Left cardiac atrium (tissue), 4 donors: ENCODE data around the gene SPACA9. TPM values are rescaled to one million over a fixed set of nuclear protein-coding genes. Genes with fewer than 3 reads are reported as not detected.

Experiments
- ATAC-seq, 2 donors: fragments of 200-7000 bp; cut with Tn5 transposase; one replicate each; pipeline ENCODE4 v1.9.1; 2020; ENCODE audit warnings: mild to moderate bottlenecking in 2 of 2, moderate library complexity in 2 of 2
- DNase-seq: peaks from one replicate; pipeline ENCODE4 v3.0.0-alpha.2; 2020
- intact Hi-C, 2 donors: fragments of 100-400 bp; cut with DNase I; formaldehyde crosslinking; loops; one replicate each; pipeline versions ENCODE4 v1.14.1 to v1.15.1; 2022 to 2023
- total RNA-seq, 2 donors: library from RNA; stranded (reverse); fragmentation: NEBNext Ultra II Directional; extraction: Animal tissue kit (Norgen Biotek cat#: 25700); gene quantifications; one replicate each; pipeline ENCODE4 v1.2.1, GENCODE V29; 2021
- donor health status: DM: no; HTN: yes; CAD: no.
- donor health status: DM: no; HTN: yes; CAD: no; lungs with severe emphysema.
- donor health status: DM: yes; HTN: yes; CAD: no.
- donor health status: Dilated cardiomyopathy.

SPACA9 gene
- total RNA-seq, 2 donors from 2014 or later, result 5.4 to 6.5 TPM

DNA sequence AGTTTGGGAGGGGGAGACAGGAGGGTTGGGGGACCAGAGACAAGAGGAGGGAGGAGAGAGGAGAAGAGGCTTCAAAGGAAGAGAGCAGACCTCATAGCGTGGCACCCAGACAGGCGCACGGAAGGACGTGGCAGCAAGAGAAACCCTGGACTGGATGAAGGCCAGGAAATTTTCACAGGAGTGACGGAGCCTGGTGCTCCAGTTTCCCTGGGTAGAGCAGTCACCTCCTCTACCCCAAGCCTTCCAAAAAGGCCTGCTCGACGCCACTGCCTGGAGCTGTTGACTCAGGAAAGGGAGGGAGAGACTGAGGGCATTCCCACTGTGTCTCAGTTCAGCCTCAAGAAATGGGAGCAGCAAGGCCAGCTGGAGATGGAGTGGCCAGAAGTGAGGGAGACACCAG, 19.9 kb upstream of the SPACA9 start:
- intact Hi-C loops, result no loop called here
- ATAC-seq, result no peak
- DNase-seq, result no peak

DNA sequence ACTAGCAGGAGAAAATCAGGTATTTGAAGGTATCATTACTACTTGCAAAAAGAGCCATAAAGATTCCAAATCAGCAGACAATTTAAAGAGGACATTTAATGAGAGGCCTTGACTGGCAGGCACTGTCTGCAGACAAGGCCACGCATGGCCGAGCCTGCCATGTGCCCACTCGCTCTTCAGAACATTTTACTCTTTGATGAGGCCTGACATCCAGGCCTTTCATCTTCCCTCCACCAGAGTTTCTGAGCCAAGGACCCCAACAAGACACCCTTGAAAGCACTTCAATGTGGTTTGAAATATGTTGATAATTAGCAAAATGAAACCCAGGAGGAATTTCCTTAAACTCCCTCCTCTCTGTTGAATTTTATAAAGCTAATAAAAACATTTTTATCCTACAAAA, 17.0 kb upstream of the SPACA9 start:
- intact Hi-C loops, result no loop called here
- ATAC-seq (no peak), DNase-seq (no peak)

DNA sequence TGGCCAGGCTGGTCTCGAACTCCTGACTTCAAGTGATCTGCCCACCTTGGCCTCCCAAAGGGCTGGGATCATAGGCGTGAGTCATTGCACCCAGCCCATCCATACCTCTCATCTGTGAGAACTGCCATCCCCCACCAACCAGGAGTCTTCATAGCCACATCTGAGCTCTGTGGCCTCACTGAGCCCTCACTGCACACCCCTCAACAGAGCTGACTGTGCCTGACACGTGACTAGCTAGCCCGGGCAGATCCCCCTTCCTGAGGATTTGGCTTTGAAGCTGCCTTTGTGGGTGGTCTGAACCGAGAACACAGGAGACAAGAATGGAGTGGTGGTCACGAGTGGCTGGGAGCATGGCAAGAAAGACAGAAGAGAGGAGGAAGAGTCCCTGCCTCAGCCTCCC, 16.2 kb upstream of the SPACA9 start:
- ATAC-seq (no peak), DNase-seq (no peak)
- intact Hi-C loops, result no loop called here

DNA sequence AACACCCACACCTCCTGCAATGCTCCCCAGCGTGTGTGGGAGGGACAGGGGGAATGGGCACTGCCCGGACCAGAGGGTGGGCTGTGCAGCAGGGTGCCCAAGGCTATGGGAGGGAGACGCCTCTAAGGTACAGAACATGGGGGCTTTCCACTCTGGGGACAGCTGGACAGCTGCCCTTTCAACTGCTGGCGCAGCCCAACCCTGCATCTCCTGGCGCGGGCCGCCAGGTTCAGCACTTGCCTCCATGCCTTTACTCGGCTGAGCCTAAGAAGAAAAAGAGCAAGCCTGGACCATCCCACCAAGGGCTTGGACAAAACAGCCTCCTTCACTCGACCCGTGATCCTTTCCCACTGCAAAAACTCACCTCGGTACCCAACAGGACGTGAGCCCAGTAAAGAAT, 15.6 kb upstream of the SPACA9 start:
- ATAC-seq (no peak), DNase-seq (no peak)
- intact Hi-C loops, result no loop called here

DNA sequence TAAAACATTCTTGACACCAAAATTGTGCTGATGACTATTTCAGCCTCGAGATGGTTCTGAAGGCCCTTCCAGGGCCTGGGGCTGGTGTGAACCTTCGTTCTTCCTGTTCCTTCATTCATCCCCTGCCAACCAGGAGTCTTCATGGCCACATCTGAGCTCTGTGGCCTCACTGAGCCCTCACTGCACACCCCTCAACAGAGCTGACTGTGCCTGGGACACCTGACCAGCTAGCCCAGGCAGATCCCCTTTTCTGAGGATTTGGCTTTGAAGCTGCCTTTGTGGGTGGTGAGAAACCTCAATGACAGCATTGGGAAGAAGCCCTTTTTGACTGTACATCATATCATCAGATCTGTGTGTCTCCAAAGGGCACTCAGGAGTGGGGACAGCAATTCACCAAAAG, 14.4 kb upstream of the SPACA9 start:
- intact Hi-C loops, result no loop called here
- no peak for DNase-seq
- no peak for ATAC-seq

DNA sequence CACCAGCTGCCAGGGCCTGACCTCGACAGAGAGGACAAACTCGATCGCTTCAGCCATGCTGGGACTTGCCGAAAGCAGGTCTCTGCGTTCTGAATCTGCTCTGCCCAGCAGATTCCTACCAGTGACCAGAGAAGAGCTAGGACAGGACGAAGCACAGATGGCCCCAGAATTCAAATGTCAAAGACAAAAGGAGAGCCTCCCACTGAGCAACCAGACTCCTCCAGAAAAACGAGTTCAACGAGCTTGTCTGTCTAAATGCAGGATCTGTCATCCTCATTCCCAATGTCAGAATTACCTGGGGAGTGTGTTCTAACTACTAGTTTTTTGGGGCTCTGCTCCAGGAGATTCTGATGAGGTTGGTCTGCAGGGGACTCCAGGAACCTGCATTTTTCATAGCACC, 14.0 kb upstream of the SPACA9 start:
- ATAC-seq (no peak), DNase-seq (no peak)
- intact Hi-C loops, result no loop called here

DNA sequence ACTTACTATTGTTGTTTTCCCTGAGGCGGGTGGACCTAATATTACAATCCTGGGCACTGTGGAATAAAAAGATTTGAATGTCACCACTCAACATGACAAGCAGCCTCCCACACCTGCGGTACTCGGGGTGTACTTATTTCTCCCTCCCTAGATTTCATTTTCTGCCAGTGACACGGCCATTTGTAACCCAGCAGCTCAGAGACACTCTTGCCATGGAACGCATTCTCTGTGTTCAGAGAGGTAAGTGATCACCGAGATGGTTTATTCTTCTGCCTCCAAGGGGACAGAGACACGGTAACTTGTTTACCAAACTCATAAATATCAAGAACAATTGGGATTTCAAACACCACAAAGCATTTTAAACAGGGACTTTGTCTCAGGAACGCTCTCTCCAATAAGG, 11.8 kb upstream of the SPACA9 start:
- ATAC-seq, result no peak
- DNase-seq, result no peak
- intact Hi-C loops, result no loop called here

DNA sequence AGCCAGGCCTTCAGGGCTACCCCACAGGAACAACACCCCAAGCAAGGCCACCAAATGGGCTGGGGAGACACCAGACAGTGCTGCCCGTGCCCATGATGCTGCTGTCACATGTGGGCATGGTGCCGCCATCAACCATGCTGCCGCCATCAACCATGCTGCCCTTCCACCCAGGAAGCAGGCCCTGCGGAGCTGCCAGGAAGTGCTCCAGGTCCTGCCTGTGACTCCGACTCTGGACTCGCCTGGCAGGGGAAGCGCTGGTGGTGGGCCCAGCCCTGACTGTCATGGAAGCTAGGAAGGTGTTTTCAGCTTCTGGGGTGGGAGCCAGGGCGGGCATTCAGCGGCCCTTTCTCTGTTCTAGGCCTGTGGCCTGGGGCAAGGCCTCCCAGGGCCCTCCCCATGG, 9.4 kb upstream of the SPACA9 start:
- ATAC-seq (no peak), DNase-seq (no peak)
- intact Hi-C loops, result no loop called here

DNA sequence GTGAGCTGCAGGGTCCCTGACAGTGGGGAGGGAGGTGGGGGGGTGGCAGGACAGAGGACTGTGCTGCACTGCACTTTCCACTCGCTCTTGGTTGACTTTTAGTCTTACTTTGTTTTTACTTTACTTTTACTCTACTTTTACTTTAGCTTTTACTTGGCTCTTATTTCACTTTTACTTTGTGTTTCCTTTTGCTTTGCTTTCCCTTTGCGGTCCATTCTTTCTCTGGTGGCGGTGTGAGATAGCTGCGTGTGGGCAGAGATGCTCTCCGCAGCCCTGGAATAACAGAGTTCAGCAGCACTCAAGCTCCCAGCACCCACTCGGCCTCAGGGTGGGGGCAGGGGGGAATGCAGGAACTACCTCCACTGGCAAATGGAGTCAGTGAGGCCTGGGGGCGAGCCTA, 5.3 kb upstream of the SPACA9 start:
- intact Hi-C loops, result no loop called here
- no peak for ATAC-seq
- DNase-seq, result no peak

DNA sequence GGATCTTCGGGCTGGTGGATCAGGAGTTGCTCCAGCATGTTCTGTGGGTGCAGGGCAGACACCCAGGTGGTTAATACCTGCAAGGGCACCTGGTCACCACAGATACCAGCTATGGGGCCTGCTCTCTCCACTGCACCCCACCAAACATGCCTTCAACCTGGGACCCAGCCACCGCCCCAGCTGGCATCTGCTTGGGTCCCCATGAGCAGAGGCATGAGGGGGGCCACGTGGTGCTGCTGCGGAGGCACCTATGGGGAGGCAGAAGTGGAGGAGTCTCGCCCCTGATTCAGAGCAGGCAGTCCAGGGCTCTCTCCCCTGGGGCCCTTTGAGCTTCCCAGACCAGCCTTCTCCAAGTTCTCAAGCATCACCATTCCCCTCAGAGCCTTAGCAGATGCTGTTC, 3.5 kb upstream of the SPACA9 start:
- ATAC-seq, result no peak
- intact Hi-C loops, result no loop called here

DNA sequence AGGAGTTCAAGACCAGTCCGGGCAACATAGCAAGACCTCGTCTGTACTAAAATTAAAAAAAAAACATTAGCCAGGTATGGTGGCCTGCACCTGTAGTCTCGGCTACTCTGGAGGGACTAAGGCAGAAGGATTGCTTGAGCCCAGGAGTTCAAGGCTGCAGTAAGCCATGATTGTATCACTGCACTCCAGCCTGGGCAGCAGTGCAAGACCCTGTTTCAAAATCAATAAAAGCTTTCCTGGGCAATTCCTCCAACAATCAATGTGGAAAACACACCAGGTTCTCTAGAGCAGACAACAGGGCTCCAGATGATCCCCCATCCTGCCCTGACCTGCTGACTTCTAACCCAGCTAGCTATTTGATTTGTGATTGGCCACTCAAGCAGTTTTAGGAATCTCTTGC, 1.8 kb upstream of the SPACA9 start:
- ATAC-seq (no peak), DNase-seq (no peak)
- intact Hi-C loops, result no loop called here

More for the DNA sequence above, 3.5 kb upstream of the SPACA9 start:
- DNase-seq, result no peak

DNA sequence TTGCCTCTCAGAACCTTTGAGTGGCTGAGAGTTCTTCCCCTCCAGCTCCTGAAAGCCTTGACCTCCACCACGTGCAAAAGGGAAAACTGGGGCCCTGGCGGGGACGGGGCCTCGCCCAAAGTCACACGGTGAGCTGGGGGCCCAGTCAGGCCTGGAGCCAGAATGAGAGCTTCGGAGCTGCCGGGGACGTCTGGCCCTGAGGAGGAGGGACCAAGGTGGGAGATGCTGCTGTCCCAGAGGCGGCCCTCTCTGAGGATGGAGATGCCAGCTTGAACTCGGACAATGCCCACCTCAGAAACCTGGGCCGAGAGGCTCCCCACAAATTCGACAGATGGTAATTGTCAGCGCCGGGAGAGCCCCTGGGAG, 1.3 kb upstream of the SPACA9 start:
- DNase-seq, result no peak
- intact Hi-C loops, result no loop called here
- no peak for ATAC-seq

DNA sequence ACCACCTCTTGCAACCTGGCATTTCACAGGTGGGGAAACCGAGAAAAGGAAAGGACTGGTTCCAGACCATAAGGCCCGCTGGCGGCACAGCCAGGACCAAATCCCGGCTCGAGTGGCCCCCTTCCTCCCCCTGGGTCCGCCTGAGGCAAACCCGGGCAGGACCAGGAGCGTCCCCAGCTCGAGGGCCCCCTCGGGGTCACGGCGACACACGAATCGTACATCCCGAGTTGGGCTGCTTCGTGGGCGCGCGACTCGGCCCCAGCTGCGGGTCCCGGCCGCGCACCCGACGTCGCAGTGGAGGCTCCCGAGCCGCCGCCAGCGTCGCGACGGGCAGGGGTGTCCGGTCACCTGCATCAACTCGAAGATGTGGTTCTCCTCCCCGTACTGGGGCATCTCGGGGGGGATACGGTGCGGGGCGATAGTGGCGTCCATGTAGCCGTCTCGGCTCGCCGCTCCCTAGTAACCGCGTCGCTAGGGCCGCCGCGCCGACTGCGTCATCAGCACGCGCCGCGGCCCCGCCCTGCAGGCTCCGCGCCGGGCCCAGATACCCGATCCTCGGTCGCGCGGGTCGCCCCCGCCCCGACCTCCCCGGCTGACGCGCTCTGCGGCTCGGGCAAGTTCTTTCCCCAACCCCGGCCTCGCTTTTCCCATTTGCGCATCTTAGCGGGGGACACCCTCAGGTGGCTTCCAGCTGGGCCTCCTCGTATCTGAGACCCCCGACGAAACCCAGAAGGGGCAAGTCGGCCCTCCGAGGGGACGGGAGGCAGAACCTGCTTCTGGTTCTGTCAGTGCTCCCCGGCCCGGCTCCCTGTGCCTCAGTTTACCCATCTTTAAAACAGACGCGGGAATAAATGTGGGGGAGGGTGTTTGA, 639 bp upstream of the SPACA9 start, which contains the start of gene AK8:
TSS of gene AK8 (minus strand) at position 461 of the 871 bp plus-strand sequence. CDS start at position 432, 29 bp downstream.
- ATAC-seq, result peak; percentile 94 to 95
- DNase-seq, result peak; percentile 79
- intact Hi-C loops, result no loop called here

DNA sequence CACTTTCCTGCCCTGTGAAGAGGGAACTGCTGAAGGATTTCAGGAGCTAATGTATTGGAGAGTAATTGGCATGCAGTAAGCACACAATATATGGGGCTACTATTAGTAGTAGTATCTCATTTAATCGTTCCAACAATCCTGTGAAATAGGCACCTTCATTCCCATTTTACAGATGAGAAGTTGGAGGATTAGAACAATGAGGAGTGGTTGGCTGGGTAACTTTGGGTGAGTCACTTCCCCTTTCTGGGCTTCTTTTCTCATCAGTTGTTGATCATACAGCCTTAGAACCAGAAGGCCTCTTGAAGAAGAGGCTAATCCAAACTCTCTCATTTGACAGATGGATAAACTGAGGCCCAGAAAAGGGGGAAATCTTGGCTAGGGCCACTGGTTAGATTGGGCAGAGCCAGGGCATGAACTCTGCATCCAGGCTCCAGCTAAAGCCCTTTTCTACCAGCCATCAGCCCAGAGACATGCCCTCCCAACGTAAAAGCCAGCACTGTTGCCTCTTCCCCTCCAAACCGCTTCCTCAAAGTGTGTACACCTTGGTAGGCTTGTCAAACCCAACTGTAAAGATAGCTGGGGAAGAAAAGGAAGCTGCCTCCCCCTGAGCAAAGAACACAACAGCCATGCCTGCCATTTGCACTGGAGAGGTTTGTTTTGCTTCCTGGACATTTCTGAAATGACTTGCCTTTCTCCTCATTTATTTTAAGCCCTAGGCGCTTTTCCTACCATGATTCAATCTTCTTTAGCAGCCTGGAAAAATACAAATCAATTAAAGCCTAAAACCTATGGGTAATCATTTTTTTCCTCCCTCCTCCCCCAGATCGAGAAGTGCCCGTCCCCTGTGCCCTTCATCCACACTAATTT, 992 bp downstream of the SPACA9 start:
- no peak for DNase-seq
- intact Hi-C loops, result no loop called here

DNA sequence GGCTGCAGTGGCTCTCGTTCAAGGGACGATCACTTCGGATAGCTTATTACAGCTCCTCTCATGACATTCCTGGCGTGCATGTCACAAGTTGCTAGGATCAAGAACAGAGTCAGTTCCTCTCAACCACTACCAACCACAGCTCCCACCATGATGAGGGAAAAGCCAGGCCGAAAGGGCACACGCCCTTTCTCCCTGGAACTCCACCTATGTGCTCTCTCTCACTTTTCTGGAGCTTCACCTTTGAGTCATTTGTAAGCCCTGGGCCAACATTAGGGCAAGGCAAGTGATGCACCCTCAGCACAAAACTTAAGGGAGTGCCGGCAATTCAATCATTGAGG, 1.6 kb downstream of the SPACA9 start:
- DNase-seq (no peak), ATAC-seq (no peak)
- intact Hi-C loops, result no loop called here

More for the DNA sequence above, 992 bp downstream of the SPACA9 start:
- ATAC-seq, result no peak

DNA sequence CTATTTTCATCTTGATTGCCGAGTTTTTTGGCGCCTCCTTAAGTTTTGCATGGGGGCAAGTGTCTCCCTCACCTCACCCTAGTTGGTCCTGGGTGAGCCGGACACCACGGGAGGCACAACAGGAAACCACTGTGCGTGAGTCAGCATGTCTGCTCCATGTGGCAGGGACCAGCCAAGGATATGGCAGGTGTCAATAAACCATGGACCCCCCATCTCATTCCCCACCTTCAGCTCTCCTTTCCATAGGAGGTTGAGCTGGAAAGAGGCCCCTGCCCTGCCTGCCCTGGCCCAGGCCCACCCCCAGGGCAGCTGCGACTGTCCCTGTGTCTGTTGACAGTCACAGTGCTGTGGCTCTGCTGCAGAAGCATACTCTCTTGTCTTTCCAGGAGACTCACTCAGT, 3.1 kb downstream of the SPACA9 start:
- ATAC-seq (no peak), DNase-seq (no peak)
- intact Hi-C loops, result no loop called here

DNA sequence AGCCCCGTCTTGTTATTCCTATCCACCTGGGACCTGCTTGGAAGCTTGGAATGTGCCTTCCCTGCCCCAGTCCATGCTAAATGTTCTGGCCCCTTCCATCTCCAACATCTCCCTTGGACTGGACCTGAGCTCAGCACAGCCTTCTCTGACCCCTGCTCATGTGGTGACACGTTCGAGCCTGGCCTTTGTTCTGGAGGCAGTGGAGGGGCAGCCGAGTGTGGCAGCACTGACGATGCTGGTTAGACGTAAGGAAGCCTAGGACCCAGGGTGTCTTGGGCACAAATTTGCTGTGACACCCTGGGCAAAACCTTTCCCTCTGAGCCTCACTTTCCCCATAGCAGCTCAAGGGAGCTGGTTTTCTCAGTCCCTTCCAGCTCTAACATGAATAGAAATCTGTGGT, 3.9 kb downstream of the SPACA9 start:
- intact Hi-C loops, result no loop called here
- ATAC-seq, result no peak
- DNase-seq, result no peak

DNA sequence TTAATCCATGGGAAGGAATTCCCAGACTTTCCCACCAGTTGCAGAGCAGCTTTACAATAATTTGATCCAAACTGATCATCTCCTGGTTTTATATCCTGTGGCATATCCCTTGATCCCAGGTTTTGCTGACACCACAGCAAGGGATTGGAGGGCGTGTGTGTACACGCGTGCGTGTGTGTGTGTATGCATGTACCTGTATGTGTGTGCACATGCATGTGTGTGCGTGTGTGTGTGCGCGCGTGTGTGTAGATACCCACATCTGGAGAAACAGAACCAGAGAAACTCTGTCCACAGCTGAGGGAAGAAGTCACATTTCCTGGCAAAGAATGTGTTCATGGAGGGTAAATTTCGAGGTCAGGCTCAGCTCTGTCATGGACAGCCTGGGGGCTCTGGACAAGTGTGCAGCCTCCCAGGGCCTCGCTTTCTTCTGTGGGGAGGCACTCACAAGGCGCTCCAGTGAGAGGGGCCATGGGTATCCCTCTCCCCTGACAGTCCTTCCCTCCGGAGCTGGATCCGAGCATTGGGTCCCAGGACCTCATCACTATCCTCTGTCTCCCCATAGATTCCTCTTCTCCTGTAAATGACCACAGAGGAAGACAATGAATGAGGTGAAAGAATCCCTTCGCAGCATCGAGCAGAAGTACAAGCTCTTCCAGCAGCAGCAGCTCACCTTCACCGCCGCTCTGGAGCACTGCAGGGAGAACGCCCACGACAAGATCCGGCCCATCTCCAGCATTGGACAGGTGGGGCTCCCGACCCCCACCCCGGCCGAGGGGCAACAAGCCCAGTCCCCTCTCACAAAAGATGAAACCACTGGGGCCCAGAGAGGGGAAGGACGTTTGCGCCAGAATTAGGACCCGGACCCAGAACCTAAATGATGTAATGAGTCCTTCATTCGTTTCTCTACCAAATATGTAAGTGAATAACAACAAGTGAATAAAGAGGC, 4.9 kb downstream of the SPACA9 start:
- no peak for DNase-seq
- intact Hi-C loops, result no loop called here
- no peak for ATAC-seq

DNA sequence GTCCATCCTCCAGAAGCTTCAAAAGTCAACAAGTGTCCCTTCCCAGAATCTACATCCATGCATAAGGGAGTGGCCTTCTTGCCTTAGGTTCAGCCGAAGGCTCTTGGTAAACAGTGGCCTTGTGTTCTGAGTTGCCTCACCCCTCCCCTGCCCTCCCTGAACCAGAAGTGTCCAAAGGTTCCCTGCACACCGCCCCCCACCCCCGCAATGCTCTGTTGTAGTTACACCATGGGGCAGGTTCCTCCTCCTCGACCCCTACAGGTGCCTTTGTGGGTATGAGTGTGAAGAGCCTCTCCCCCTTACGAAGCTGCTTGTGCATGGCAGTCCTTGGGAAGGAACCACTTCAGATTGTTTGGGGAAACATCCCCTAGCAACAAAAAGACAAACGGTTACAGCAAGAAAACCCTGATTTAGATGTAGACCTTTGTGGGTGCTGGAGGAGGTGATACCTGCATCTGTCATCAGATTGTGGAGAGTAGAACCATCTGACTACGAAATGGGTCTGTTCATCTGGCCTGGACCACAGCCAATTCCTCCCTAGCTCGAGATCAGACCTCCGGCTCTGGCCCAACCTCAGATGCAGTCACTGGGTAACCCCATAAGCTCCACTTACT, 7.1 kb downstream of the SPACA9 start:
- intact Hi-C loops, result no loop called here
- DNase-seq (no peak), ATAC-seq (no peak)
